K562 (cell line): ENCODE measurements around the gene BOLA3. TPM values are rescaled to one million over a fixed set of nuclear protein-coding genes. Genes with fewer than 3 reads are reported as not detected.

Source experiments
- JUNB ChIP-seq: fragments of 450-650 bp; formaldehyde crosslinking; conservative IDR thresholded peaks from 2 replicates; pipeline ENCODE4 v1.4.0; 2020; ENCODE audit warnings: mild to moderate bottlenecking
- MTA3 ChIP-seq: fragments of 450-650 bp; formaldehyde crosslinking; IDR thresholded peaks from 2 replicates; pipeline ENCODE4 v1.6.1; 2017; ENCODE audit warnings: mild to moderate bottlenecking, borderline replicate concordance
- NFATC3 ChIP-seq: fragments of 450-650 bp; IDR thresholded peaks from 2 replicates; pipeline ENCODE4 v1.6.1; 2017; ENCODE audit warnings: mild to moderate bottlenecking
- NFE2L1 ChIP-seq: fragments of 450-650 bp; IDR thresholded peaks from 2 replicates; pipeline ENCODE4 v1.6.1; 2016; ENCODE audit warnings: missing genetic modification characterization, low read depth, mild to moderate bottlenecking, missing compliant biosample characterization, moderate library complexity, borderline replicate concordance
- RBM34 ChIP-seq: fragments of 200-400 bp; formaldehyde crosslinking; IDR thresholded peaks from 2 replicates; pipeline ENCODE4 v1.6.1; 2018; ENCODE audit warnings: low read length, borderline replicate concordance; ENCODE audit not compliant: insufficient read depth
- SMARCE1 ChIP-seq: fragments of 450-650 bp; IDR thresholded peaks from 2 replicates; pipeline ENCODE4 v1.7.1; 2016; ENCODE audit warnings: mild to moderate bottlenecking
- U2AF2 ChIP-seq: fragments of 200-400 bp; formaldehyde crosslinking; optimal IDR thresholded peaks from 2 replicates; pipeline ENCODE3; 2017; ENCODE audit warnings: low read depth, mild to moderate bottlenecking, low read length
- ZNF445 ChIP-seq: fragments of 250-450 bp; sonication (Bioruptor Pico); IDR thresholded peaks from 2 replicates; pipeline ENCODE4 v1.4.0; 2020; ENCODE audit warnings: low read depth, mild to moderate bottlenecking, moderate library complexity
- polyA plus RNA-seq, 8 experiments: library from polyadenylated mRNA; depleted of rRNA in 4 of 8; stranded (reverse) in 5 of 8; unstranded in 3 of 8; fragments of >200 nt; fragmentation: Nextera tagmentation in 2 of 8; fragmentation: Illumina TruSeq in 1 of 8; extraction: Ambion mirVana in 2 of 8; extraction: Trizol in 1 of 8; gene quantifications; 2 replicates each; pipeline versions ENCODE4 v1.2.1 to v1.2.3, GENCODE V29; 2011 to 2014; ENCODE audit warnings: inconsistent platforms in 1 of 8, missing spikeins in 1 of 8
- total RNA-seq, 7 experiments: library from RNA; depleted of rRNA in 6 of 7; stranded (reverse); fragments of >200 nt in 6 of 7; fragmentation: Illumina TruSeq in 2 of 7; extraction: Trizol in 2 of 7; gene quantifications; 2 replicates each; pipeline versions ENCODE4 v1.2.1 to v1.2.3, GENCODE V29; 2011 to 2021; ENCODE audit warnings: low replicate concordance in 1 of 7
- TF ChIP-seq, protein P1 (sequence below): sonication (generic); formaldehyde crosslinking; IDR thresholded peaks from 2 replicates; pipeline ENCODE4 v1.5.0; 2020; ENCODE audit warnings: missing genetic modification reagents
- TF ChIP-seq, protein P2 (sequence below): sonication (generic); formaldehyde crosslinking; IDR thresholded peaks from 2 replicates; pipeline ENCODE4 v1.9.0; 2022; ENCODE audit warnings: mild to moderate bottlenecking, missing genetic modification reagents
- TF ChIP-seq, protein P3 (sequence below): sonication (generic); formaldehyde crosslinking; IDR thresholded peaks from 2 replicates; pipeline ENCODE4 v1.8.0; 2022; ENCODE audit warnings: mild to moderate bottlenecking, missing genetic modification reagents
- TF ChIP-seq, protein P4 (sequence below): fragments of 250-450 bp; sonication (Bioruptor Pico); IDR thresholded peaks from 2 replicates; pipeline ENCODE4 v1.5.0; 2021; ENCODE audit warnings: mild to moderate bottlenecking, moderate library complexity

BOLA3 gene
- total and polyA plus RNA-seq, 9 of the 15 experiments (the other 6 are each of a cell fraction or from before 2014, with no cell fraction given), result 149 to 619 (median 255) TPM

DNA sequence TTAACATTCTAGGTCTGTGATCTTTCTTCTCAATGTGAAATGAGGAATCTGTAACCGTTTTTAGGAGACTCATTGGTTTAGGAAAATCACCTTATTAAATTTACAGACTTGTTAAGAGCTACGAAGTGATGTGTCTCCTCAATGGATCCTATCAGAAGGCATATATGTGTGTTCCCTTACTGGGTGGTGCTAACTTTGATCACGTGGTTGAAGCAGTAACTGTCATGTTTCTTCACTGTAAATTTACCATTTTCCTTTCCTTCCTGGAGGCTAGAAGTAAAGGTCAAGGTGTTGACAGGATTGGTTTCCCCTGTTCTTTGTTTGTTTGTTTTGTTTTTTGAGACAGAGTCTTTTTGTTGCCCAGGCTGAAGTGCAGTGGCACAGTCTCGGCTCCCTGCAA, 49.3 kb upstream of the BOLA3 start (continued):
- TF ChIP-seq U2AF2 (no peak), ZNF445 (no peak), SMARCE1 (no peak), NFE2L1 (tag) (no peak), RBM34 (no peak), JUNB (no peak), NFATC3 (no peak), MTA3 (no peak)
- TF ChIP-seq, protein P1, sequence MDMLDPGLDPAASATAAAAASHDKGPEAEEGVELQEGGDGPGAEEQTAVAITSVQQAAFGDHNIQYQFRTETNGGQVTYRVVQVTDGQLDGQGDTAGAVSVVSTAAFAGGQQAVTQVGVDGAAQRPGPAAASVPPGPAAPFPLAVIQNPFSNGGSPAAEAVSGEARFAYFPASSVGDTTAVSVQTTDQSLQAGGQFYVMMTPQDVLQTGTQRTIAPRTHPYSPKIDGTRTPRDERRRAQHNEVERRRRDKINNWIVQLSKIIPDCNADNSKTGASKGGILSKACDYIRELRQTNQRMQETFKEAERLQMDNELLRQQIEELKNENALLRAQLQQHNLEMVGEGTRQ (CRISPR knock-in tag), result peak; percentile 75
- TF ChIP-seq, protein P2, sequence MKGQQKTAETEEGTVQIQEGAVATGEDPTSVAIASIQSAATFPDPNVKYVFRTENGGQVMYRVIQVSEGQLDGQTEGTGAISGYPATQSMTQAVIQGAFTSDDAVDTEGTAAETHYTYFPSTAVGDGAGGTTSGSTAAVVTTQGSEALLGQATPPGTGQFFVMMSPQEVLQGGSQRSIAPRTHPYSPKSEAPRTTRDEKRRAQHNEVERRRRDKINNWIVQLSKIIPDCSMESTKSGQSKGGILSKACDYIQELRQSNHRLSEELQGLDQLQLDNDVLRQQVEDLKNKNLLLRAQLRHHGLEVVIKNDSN (CRISPR knock-in tag), result peak; percentile 50; the same call in 1 of the 2 replicates
- TF ChIP-seq, protein P3, sequence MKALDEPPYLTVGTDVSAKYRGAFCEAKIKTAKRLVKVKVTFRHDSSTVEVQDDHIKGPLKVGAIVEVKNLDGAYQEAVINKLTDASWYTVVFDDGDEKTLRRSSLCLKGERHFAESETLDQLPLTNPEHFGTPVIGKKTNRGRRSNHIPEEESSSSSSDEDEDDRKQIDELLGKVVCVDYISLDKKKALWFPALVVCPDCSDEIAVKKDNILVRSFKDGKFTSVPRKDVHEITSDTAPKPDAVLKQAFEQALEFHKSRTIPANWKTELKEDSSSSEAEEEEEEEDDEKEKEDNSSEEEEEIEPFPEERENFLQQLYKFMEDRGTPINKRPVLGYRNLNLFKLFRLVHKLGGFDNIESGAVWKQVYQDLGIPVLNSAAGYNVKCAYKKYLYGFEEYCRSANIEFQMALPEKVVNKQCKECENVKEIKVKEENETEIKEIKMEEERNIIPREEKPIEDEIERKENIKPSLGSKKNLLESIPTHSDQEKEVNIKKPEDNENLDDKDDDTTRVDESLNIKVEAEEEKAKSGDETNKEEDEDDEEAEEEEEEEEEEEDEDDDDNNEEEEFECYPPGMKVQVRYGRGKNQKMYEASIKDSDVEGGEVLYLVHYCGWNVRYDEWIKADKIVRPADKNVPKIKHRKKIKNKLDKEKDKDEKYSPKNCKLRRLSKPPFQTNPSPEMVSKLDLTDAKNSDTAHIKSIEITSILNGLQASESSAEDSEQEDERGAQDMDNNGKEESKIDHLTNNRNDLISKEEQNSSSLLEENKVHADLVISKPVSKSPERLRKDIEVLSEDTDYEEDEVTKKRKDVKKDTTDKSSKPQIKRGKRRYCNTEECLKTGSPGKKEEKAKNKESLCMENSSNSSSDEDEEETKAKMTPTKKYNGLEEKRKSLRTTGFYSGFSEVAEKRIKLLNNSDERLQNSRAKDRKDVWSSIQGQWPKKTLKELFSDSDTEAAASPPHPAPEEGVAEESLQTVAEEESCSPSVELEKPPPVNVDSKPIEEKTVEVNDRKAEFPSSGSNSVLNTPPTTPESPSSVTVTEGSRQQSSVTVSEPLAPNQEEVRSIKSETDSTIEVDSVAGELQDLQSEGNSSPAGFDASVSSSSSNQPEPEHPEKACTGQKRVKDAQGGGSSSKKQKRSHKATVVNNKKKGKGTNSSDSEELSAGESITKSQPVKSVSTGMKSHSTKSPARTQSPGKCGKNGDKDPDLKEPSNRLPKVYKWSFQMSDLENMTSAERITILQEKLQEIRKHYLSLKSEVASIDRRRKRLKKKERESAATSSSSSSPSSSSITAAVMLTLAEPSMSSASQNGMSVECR, result no peak
- TF ChIP-seq, protein P4, sequence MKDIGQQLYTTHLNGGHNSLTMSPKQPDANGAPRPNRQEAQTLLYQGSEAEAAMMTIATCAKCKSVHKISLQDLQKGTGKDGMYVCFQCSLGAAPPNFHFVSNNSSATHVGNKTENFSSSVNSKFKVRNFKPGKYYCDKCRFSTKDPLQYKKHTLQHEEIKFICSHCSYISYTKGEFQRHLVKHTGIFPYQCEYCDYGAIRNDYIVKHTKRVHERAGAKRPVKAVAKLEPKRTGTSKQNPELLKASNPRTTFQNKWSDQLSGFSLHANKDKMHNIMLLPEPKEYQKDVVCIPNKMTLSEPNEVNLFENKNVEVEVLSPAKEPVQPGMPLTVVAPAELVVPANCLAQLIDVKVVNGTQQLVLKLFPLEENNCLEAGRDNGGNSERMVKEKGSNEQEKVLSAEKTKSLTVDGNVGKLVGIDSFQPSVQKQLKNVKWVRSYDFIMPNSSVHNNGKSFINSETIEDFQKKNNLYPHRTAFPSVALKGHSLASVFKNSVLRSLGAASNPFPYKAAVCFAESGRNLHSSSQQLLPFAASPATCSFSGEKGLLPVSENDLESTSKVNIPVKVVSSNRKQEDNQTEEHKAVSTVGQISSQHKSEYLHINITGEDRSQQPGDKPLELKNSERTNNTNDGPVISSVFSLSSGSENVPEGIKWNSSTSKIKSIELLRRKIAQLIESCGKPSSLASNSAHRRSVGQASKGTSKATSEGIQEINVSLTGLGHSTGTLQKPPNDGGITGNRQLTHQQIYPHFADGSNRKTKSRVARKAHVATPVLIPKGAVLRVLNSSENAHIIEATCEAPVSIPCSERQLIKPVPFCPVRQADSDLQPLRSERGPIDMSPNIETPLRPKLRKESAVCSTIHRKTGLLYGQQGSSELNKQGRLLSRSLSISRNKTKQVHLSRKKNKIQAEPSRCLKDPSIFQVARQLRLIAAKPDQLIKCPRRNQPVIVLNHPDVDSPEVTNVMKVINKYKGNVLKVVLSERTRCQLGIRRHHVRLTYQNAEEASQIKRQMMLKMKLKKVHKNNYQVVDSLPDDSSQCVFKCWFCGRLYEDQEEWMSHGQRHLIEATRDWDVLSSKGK (CRISPR knock-in tag), result no peak
